Activated CD4-positive, alpha-beta T cell treated with anti-CD3 and anti-CD28 coated beads, Interleukin-2, amount 10 ng/mL, durations not matched to agents 7 days and 5 days (primary cell): ENCODE results near the gene CNTN1. TPM values are rescaled to one million over a fixed set of nuclear protein-coding genes. Genes with fewer than 3 reads are reported as not detected.
"Not testable (repeated sequence)": the region's sequence is repeated elsewhere in the genome, so short reads cannot be mapped to it uniquely, and the experiment has no call there.

ENCODE experiments used
- CTCF ChIA-PET: fragments of 350-600 bp; sonication (Branson Sonifier 250); formaldehyde crosslinking; loops from one replicate; lab custom pipeline; 2021; ENCODE audit warnings: antibody characterized with exemption; lab: Charles Lee
- POLR2A ChIA-PET: fragments of 350-600 bp; sonication (Branson Sonifier 250); formaldehyde crosslinking; loops from one replicate; lab custom pipeline; 2021; ENCODE audit warnings: antibody characterized with exemption; lab: Charles Lee
- DNase-seq: peaks from one replicate; pipeline ENCODE4 v3.0.0-alpha.2; 2020
- H3K27ac Mint-ChIP-seq: one replicate; pipeline ENCODE4 v1.8.0; 2021; ENCODE audit warnings: mild to moderate bottlenecking, moderate library complexity, mixed read lengths
- H3K27me3 Mint-ChIP-seq: one replicate; pipeline ENCODE4 v1.8.0; 2021; ENCODE audit warnings: mixed read lengths
- H3K36me3 Mint-ChIP-seq: one replicate; pipeline ENCODE4 v1.8.0; 2021; ENCODE audit warnings: low read depth, mixed read lengths
- H3K4me1 Mint-ChIP-seq: one replicate; pipeline ENCODE4 v1.8.0; 2021; ENCODE audit warnings: mixed read lengths
- H3K4me3 Mint-ChIP-seq: one replicate; pipeline ENCODE4 v1.8.0; 2021; ENCODE audit warnings: mild to moderate bottlenecking, moderate library complexity, mixed read lengths
- H3K9me3 Mint-ChIP-seq: one replicate; pipeline ENCODE4 v1.8.0; 2021; ENCODE audit warnings: mixed read lengths
- total RNA-seq, 2 experiments: library from RNA; stranded (reverse); gene quantifications; one replicate each; pipeline ENCODE4 v1.2.3, GENCODE V29; 2021

CNTN1 gene
- total RNA-seq, 2 experiments from 2014 or later: not detected

DNA sequence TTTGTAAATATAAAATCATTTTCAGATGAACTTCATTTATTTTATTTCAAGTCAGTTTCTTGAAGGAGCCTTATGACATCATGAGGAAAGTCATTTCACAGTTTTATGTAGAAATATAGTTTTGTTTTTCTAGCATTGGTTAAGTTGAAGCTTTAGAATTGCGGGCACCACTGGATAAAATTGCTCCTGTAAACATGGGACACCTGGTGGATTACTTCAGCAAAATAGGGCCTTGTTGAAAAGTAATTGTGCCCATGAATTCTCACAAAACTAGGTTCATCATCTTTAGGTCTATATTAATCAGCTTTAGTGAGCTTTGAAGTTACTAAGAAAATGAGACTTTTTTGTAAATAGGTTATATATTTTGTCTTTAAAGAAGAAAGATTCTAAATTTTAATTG, 25.3 kb downstream of the CNTN1 start:
- DNase-seq: no peak
- Mint-ChIP-seq H3K9me3 (no peaks in the 10 kb centered on the region), H3K4me3 (no peak overlapping the region), H3K36me3 (no peaks in the 10 kb centered on the region), H3K4me1 (no peaks in the 10 kb centered on the region), H3K27me3 (no peaks in the 10 kb centered on the region), H3K27ac (no peak overlapping the region)
- POLR2A ChIA-PET: no interaction called here
- CTCF ChIA-PET: no interaction called here

DNA sequence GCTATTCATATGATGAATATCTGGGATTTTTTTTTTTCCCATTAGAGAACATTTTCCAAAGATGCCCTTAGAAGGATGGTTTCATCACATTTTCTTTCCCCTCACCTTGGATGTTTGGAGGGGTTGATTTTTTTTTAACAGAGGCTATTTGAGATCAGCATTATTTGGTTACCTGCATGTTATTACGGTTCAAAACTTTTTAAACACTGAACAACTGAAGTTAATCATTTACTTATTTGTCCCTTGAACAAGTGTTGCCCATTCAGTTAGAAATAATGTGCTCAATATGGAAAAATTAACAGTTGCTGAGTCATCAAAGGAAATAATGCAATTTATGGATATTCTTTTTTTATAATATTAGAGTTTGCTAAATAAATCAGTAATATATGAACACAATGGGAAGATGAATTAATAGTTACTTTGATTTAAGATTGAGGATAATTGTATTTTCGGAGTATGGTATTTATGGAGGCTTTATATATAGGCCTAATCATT, 26.7 kb downstream of the CNTN1 start:
- Mint-ChIP-seq H3K9me3 (no peaks in the 10 kb centered on the region), H3K36me3 (no peaks in the 10 kb centered on the region), H3K4me3 (no peak overlapping the region), H3K27me3 (no peaks in the 10 kb centered on the region), H3K4me1 (no peaks in the 10 kb centered on the region), H3K27ac (no peak overlapping the region)
- CTCF ChIA-PET: interaction anchor here (0.6 kb wide), 1 partner anchor 17 kb away, joined by 5 read pairs; no protein-coding TSS in a partner anchor
- no peak for DNase-seq
- POLR2A ChIA-PET: no interaction called here

DNA sequence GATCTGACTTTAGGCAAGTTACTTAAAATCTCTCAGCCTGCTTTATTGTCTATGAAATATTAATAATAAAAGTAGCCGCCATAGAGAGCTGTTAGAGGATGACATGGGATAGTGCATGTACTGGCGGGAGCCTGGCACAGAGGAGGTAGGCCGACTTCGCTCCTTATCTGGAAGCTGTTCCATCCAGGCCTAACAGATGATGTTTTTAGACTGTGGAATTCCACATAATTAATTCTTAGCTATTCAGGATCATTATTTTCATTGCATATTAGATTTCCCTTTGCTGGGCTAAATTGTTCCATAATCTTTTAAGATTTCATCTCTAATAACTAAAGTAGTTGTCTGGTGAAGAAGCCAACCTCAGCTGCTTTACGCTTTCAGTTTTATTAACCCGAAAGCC, 30.8 kb downstream of the CNTN1 start:
- no peaks in the 10 kb centered on the region for H3K9me3 Mint-ChIP-seq

DNA sequence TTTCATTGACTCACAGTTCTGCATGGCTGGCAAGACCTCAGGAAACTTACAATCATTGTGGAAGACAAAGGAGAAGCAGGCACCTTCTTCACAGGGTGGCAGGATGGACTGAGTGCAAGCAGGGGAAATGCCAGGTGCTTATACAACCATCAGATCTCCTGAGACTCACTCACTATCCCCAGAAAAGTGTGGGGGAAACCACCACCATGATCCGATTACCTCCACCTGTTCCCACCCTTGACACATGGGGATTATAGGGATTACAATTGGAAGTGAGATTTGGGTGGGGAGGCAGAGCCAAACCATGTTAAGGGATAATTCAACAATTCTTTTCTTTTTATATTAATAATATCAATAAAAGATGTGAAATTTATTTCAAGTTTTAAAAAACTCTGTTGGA, 34.1 kb downstream of the CNTN1 start:
- no peak for DNase-seq
- H3K4me3 Mint-ChIP-seq: no peak overlapping the region
- H3K27me3 Mint-ChIP-seq: no peaks in the 10 kb centered on the region
- POLR2A ChIA-PET: no interaction called here
- no peaks in the 10 kb centered on the region for H3K4me1 Mint-ChIP-seq
- H3K9me3 Mint-ChIP-seq: no peaks in the 10 kb centered on the region
- CTCF ChIA-PET: no interaction called here
- H3K36me3 Mint-ChIP-seq: no peaks in the 10 kb centered on the region
- no peak overlapping the region for H3K27ac Mint-ChIP-seq

More for the DNA sequence above, 30.8 kb downstream of the CNTN1 start:
- CTCF ChIA-PET: no interaction called here
- Mint-ChIP-seq H3K4me1 (no peaks in the 10 kb centered on the region), H3K36me3 (no peaks in the 10 kb centered on the region), H3K4me3 (no peak overlapping the region), H3K27ac (no peak overlapping the region), H3K27me3 (no peaks in the 10 kb centered on the region)
- no peak for DNase-seq
- POLR2A ChIA-PET: no interaction called here

DNA sequence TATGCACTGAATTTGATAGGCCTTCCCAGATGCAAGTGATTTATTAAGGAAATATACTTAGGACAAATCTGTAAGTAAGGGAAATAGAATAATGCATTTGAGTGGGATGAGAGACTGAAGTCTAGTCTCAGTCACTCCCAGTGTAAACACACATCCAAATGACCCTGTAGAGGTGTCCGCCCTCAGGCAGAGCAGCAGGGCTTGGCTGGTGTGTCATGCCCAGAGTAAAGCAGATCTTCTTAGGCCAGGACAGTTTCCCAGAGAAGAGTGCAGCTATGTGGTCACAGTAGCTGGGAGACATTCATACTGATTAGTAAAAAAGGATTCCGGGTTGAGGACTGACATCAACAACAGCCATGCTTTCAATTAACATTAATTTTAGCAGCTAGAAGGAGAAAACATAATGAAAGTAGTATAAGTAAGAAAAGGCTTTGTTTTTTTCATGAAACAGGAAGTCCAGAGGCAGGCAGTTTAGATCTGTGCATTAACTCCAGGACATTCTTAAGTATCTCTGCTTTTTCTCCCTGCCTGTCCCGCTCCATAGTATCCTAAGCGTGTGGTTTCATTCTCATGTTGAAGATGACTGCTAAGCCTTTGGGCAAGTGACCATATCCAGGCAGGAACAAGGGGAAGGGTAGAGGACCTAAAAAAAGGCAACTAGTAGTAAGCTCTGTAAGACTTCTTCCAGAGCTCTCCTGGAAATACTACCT, 35.7 kb downstream of the CNTN1 start:
- Mint-ChIP-seq H3K36me3 (no peaks in the 10 kb centered on the region), H3K4me1 (no peaks in the 10 kb centered on the region), H3K27me3 (no peaks in the 10 kb centered on the region), H3K27ac (no peak overlapping the region), H3K9me3 (no peaks in the 10 kb centered on the region), H3K4me3 (no peak overlapping the region)
- ChIA-PET POLR2A (no interaction called here), CTCF (no interaction called here)
- no peak for DNase-seq

DNA sequence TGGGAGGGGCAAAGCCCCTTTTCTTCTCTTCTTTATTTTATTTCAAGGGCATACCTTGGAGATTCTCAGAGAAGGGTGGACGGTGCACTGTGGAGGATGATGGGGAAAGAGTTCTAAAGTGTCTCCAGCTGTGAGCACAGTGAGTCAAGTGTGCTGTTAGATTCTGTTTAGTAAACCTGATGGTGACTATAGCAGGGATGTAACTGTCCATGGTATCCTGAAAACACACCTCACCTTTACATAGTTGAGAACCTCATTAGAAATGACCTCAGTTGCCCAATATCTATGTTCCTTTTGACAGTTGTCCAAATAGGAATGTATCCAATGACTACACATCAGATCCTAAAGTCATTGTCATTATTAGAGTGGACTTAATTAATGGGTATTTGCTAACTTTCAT, 38.0 kb downstream of the CNTN1 start:
- ChIA-PET CTCF (no interaction called here), POLR2A (no interaction called here)
- no peaks in the 10 kb centered on the region for H3K9me3 Mint-ChIP-seq
- H3K27ac Mint-ChIP-seq: no peak overlapping the region
- H3K36me3 Mint-ChIP-seq: no peaks in the 10 kb centered on the region
- no peaks in the 10 kb centered on the region for H3K4me1 Mint-ChIP-seq
- no peak overlapping the region for H3K4me3 Mint-ChIP-seq
- no peak for DNase-seq
- H3K27me3 Mint-ChIP-seq: no peaks in the 10 kb centered on the region

DNA sequence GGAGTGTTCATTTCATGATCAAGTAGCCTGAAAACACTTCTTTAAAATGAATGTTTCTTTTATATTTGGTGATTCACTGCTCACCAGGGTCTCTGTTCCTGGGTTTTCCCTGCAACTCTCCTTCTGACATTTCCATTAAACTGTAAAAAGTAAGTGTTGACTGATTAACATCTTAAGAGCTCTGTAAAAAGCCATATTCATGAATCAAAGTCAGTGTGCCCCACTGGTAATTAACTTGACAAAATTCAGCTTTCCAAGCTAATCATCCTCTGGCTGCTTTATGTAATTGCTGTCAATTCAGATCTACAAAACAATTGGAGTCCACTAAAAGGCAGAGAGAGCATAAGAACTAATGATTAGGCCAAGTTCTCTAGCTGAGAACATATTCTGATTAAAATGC, 41.6 kb downstream of the CNTN1 start:
- ChIA-PET POLR2A (no interaction called here), CTCF (no interaction called here)
- H3K27me3 Mint-ChIP-seq: no peaks in the 10 kb centered on the region
- no peak for DNase-seq
- H3K36me3 Mint-ChIP-seq: no peaks in the 10 kb centered on the region
- H3K27ac Mint-ChIP-seq: no peak overlapping the region
- no peak overlapping the region for H3K4me3 Mint-ChIP-seq
- no peaks in the 10 kb centered on the region for H3K4me1 Mint-ChIP-seq
- no peaks in the 10 kb centered on the region for H3K9me3 Mint-ChIP-seq

DNA sequence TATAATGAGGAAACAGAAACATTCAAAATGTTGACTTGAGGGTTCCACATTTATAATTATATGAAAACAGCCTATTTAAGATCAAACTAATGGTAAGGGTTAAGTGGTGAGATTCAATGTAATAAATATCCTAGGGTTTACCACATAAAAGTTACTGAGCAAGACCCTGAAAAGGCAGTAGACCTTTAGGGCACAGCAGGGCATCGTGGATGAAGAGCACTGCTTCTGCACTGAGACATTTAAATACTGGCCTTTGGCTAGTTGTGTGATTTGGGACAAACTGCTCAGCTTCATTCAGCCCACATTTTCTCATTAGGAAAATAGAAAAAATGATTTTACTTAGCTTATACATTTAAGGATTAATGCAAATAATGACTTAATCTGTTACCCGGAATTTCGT, 42.0 kb downstream of the CNTN1 start:
- no peaks in the 10 kb centered on the region for H3K9me3 Mint-ChIP-seq
- H3K36me3 Mint-ChIP-seq: no peaks in the 10 kb centered on the region
- no peaks in the 10 kb centered on the region for H3K27me3 Mint-ChIP-seq
- H3K4me1 Mint-ChIP-seq: no peaks in the 10 kb centered on the region
- CTCF ChIA-PET: no interaction called here
- H3K27ac Mint-ChIP-seq: no peak overlapping the region
- H3K4me3 Mint-ChIP-seq: no peak overlapping the region
- POLR2A ChIA-PET: no interaction called here
- DNase-seq: no peak

DNA sequence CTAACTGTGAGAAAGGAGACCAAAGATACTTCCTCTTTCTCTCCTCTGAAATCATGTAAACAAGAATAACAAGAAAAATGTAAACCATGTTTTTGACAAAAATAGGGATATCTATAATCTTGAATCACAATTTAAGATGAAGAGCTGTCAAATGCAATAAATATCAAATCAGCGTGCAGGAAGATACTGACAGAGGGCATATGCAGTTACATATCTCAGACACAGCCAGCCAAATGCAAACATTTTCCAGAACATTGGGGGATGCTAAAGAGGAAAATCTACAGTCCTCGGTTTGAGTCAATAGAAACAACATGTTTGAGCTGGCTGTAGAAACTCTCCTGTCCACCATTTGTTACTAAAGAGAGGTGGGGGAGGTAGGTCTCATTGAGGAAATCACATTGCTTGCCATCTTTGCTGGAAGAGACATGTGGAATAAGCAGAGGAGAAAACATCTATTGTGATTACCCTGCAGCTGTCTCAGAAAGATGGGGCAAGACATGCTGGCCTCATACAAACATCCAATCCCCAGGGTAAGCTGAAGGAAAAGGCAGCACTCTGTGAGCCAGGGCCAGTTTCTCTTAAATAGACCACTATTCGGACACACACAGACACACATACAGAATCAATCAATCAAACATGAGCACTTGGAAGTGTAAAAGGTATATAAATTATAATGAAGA, 43.5 kb downstream of the CNTN1 start:
- Mint-ChIP-seq H3K27me3 (no peaks in the 10 kb centered on the region), H3K27ac (no peak overlapping the region), H3K36me3 (no peaks in the 10 kb centered on the region), H3K4me3 (no peak overlapping the region), H3K9me3 (no peaks in the 10 kb centered on the region), H3K4me1 (no peaks in the 10 kb centered on the region)
- DNase-seq: no peak
- POLR2A ChIA-PET: no interaction called here
- CTCF ChIA-PET: no interaction called here

DNA sequence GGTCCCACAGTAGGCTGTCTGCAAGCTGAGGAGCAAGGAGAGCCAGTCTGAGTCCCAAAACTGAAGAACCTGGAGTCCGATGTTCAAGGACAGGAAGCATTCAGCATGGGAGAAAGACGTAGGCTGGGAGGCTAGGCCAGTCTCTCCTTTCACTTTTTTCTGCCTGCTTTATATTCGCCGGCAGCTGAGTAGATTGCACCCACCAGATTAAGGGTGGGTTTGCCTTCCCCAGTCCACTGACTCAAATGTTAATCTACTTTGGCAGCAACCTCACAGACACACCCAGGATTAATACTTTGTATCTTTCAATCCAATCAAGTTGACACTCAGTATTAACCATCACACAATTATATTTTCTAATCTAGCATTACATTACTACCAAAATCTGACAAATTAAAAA, 45.2 kb downstream of the CNTN1 start:
- H3K4me1 Mint-ChIP-seq, H3K36me3 Mint-ChIP-seq, H3K4me3 Mint-ChIP-seq, CTCF ChIA-PET, DNase-seq, POLR2A ChIA-PET, H3K27ac Mint-ChIP-seq, H3K27me3 Mint-ChIP-seq, H3K9me3 Mint-ChIP-seq: not testable (repeated sequence)

DNA sequence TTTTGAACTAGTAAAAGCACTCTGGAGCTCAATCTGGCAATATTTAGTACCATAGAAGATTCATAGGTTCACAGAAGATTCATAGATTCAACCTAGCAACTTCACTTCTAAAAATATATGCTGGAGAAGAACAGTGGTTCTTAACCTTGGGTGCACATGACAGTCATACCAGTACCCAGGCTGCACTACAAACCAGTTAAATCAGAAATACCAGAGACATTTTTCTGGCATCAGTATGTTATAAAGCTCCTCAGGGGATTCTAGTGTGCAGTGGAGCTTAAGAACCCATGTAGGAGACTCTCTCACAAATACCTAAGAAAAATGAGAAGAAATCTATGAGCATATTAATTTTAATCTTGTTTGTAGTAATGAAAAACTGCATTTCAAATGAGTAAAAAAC, 46.6 kb downstream of the CNTN1 start:
- no peak for DNase-seq
- H3K27ac Mint-ChIP-seq: no peak overlapping the region
- H3K4me3 Mint-ChIP-seq: no peak overlapping the region
- H3K4me1 Mint-ChIP-seq: no peaks in the 10 kb centered on the region
- no peaks in the 10 kb centered on the region for H3K27me3 Mint-ChIP-seq
- ChIA-PET POLR2A (no interaction called here), CTCF (no interaction called here)
- H3K9me3 Mint-ChIP-seq: peaks cover 2% of the 10 kb centered on the region
- no peaks in the 10 kb centered on the region for H3K36me3 Mint-ChIP-seq

DNA sequence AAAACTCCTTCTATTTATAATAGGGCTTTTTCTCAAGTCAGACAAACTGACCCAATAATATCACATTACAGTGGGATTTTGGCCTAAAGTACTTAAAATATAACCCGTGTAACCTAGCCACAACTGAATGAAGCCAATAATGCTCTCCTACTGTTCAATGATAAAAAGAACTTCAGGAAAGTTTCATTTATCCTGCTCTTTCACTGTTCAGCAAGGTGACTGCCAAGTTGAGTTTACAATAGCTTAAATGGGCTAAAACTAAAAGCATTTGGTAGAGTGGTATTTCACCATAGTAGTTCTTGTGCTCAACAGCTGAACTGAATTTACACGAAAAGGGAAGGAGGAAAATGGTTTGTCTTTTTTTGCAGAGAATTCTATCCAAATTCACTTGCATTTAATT, 49.8 kb downstream of the CNTN1 start:
- POLR2A ChIA-PET: no interaction called here
- H3K4me1 Mint-ChIP-seq: no peaks in the 10 kb centered on the region
- no peak overlapping the region for H3K27ac Mint-ChIP-seq
- no peaks in the 10 kb centered on the region for H3K36me3 Mint-ChIP-seq
- H3K9me3 Mint-ChIP-seq: peaks cover 2% of the 10 kb centered on the region
- H3K27me3 Mint-ChIP-seq: no peaks in the 10 kb centered on the region
- CTCF ChIA-PET: no interaction called here
- no peak for DNase-seq
- no peak overlapping the region for H3K4me3 Mint-ChIP-seq

DNA sequence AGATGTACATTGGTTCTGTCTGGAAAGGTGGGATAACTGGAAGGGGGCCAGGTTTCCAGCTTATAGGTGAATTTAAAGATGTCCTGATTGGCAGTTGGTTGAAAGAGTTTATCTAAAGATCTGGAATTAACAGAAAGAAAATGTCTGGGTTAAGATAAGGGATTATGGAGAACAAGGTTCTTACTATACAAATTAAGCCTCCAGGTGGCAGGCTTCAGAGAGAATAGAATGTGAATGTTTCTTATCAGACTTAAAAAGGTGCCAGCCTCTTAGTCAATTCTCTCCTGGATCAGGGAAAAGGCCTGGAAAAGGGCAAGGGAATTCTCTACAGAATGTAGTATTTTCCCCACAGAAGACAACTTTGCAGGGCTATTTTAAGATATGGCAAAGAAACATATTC, 53.1 kb downstream of the CNTN1 start:
- POLR2A ChIA-PET: no interaction called here
- DNase-seq: no peak
- Mint-ChIP-seq H3K4me3 (no peak overlapping the region), H3K27me3 (no peaks in the 10 kb centered on the region), H3K4me1 (no peaks in the 10 kb centered on the region), H3K27ac (no peak overlapping the region), H3K9me3 (peaks cover 2% of the 10 kb centered on the region), H3K36me3 (no peaks in the 10 kb centered on the region)
- CTCF ChIA-PET: no interaction called here

DNA sequence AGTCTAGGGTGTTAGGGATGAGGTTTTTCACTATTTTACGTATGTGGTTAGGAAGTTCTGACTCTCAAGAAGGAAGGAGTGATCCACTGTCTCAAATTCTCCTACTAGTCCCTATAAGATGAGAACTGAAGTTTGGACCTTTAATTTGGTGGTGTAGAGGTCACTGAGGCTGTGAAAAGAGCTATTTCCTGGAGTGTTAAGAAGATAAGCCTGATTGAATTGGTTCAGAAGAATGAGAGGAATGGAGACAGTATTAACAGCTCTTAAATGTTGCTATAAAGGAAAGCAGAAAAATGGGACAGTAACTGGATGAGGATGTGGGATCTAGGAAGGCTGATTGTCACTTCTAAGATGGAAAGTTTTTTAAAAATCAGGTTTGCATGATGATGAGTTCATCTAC, 57.6 kb downstream of the CNTN1 start:
- Mint-ChIP-seq H3K27ac (no peak overlapping the region), H3K9me3 (no peaks in the 10 kb centered on the region), H3K4me3 (no peak overlapping the region), H3K27me3 (no peaks in the 10 kb centered on the region), H3K36me3 (no peaks in the 10 kb centered on the region), H3K4me1 (no peaks in the 10 kb centered on the region)
- no peak for DNase-seq
- ChIA-PET POLR2A (no interaction called here), CTCF (no interaction called here)
